ENCODE data around the gene RSPH6A. TPM values are rescaled to one million over a fixed set of nuclear protein-coding genes. Genes with fewer than 3 reads are reported as not detected.

The RSPH6A gene
- total and polyA plus RNA-seq, 4 donors, result 0.09 to 0.11 TPM; not detected in 2

GRCh38 chr19:45825917-45826893 lies 11.1 kb upstream of the RSPH6A start:
- 85% methylated on average over 18 of the region's 22 CpGs for WGBS (ENCODE audit: insufficient coverage)
- Histone ChIP-seq H3K4me3 (ENCODE audit: low read depth, low read length) (no peak overlapping the region), H3K27me3 (ENCODE audit: control insufficient read depth, insufficient read depth, low read length) (no peaks in the 10 kb centered on the region), H3K4me1 (ENCODE audit: control insufficient read depth, insufficient read depth, low read length) (no peaks in the 10 kb centered on the region), H3K9me3 (ENCODE audit: control insufficient read depth, insufficient read depth, low read length) (no peaks in the 10 kb centered on the region), H3K36me3 (ENCODE audit: control insufficient read depth, insufficient read depth, low read length) (peaks cover 92% of the 10 kb centered on the region), H3K27ac (ENCODE audit: low read depth, low read length) (no peak overlapping the region)
- DNase-seq (ENCODE audit: low read depth in 4 of 6, low spot score in 6 of 6), result no peak

GRCh38 chr19:45825263-45825605 lies 10.1 kb upstream of the RSPH6A start:
- peaks cover 93% of the 10 kb centered on the region for H3K36me3 ChIP-seq (ENCODE audit: control insufficient read depth, insufficient read depth, low read length)
- H3K27ac ChIP-seq (ENCODE audit: low read depth, low read length), result no peak overlapping the region
- H3K9me3 ChIP-seq (ENCODE audit: control insufficient read depth, insufficient read depth, low read length), result no peaks in the 10 kb centered on the region
- H3K4me3 ChIP-seq (ENCODE audit: low read depth, low read length), result no peak overlapping the region
- WGBS (ENCODE audit: insufficient coverage), result 100% methylated on average over 1 of the region's 8 CpGs
- no peak for DNase-seq (ENCODE audit: low read depth in 4 of 6, low spot score in 6 of 6)
- H3K4me1 ChIP-seq (ENCODE audit: control insufficient read depth, insufficient read depth, low read length), result no peaks in the 10 kb centered on the region
- no peaks in the 10 kb centered on the region for H3K27me3 ChIP-seq (ENCODE audit: control insufficient read depth, insufficient read depth, low read length)

GRCh38 chr19:45824531-45825262 lies 9.6 kb upstream of the RSPH6A start:
- no peaks in the 10 kb centered on the region for H3K4me1 ChIP-seq (ENCODE audit: control insufficient read depth, insufficient read depth, low read length)
- H3K4me3 ChIP-seq (ENCODE audit: low read depth, low read length), result no peak overlapping the region
- peaks cover 93% of the 10 kb centered on the region for H3K36me3 ChIP-seq (ENCODE audit: control insufficient read depth, insufficient read depth, low read length)
- DNase-seq (ENCODE audit: low read depth in 4 of 6, low spot score in 6 of 6), result no peak
- no peaks in the 10 kb centered on the region for H3K9me3 ChIP-seq (ENCODE audit: control insufficient read depth, insufficient read depth, low read length)
- H3K27me3 ChIP-seq (ENCODE audit: control insufficient read depth, insufficient read depth, low read length), result no peaks in the 10 kb centered on the region
- WGBS (ENCODE audit: insufficient coverage), result 92% methylated on average over 25 of the region's 26 CpGs
- no peak overlapping the region for H3K27ac ChIP-seq (ENCODE audit: low read depth, low read length)

GRCh38 chr19:45824041-45824471 lies 8.9 kb upstream of the RSPH6A start:
- 50% methylated on average over 12 of the region's 12 CpGs for WGBS (ENCODE audit: insufficient coverage)

GRCh38 chr19:45823182-45823581 lies 8.1 kb upstream of the RSPH6A start:
- H3K27ac ChIP-seq (ENCODE audit: low read depth, low read length), result no peak overlapping the region
- H3K4me1 ChIP-seq (ENCODE audit: control insufficient read depth, insufficient read depth, low read length), result no peaks in the 10 kb centered on the region
- H3K4me3 ChIP-seq (ENCODE audit: low read depth, low read length), result no peak overlapping the region
- H3K9me3 ChIP-seq (ENCODE audit: control insufficient read depth, insufficient read depth, low read length), result no peaks in the 10 kb centered on the region
- WGBS (ENCODE audit: insufficient coverage), result 96% methylated on average over 12 of the region's 12 CpGs
- no peaks in the 10 kb centered on the region for H3K27me3 ChIP-seq (ENCODE audit: control insufficient read depth, insufficient read depth, low read length)
- H3K36me3 ChIP-seq (ENCODE audit: control insufficient read depth, insufficient read depth, low read length), result peaks cover 94% of the 10 kb centered on the region
- DNase-seq (ENCODE audit: low read depth in 4 of 6, low spot score in 6 of 6), result no peak

More at GRCh38 chr19:45824041-45824471, 8.9 kb upstream of the RSPH6A start:
- H3K27me3 ChIP-seq (ENCODE audit: control insufficient read depth, insufficient read depth, low read length), result no peaks in the 10 kb centered on the region
- no peaks in the 10 kb centered on the region for H3K4me1 ChIP-seq (ENCODE audit: control insufficient read depth, insufficient read depth, low read length)
- no peak overlapping the region for H3K27ac ChIP-seq (ENCODE audit: low read depth, low read length)
- H3K9me3 ChIP-seq (ENCODE audit: control insufficient read depth, insufficient read depth, low read length), result no peaks in the 10 kb centered on the region
- H3K4me3 ChIP-seq (ENCODE audit: low read depth, low read length), result no peak overlapping the region
- H3K36me3 ChIP-seq (ENCODE audit: control insufficient read depth, insufficient read depth, low read length), result peaks cover 95% of the 10 kb centered on the region
- peak in 2 of 6 donors; percentile 26 to 42 for DNase-seq (ENCODE audit: low read depth in 4 of 6, low spot score in 6 of 6)

- no peak for DNase-seq (ENCODE audit: low read depth in 4 of 6, low spot score in 6 of 6)
- 96% methylated on average over 3 of the region's 5 CpGs for WGBS (ENCODE audit: insufficient coverage)
- peaks cover 94% of the 10 kb centered on the region for H3K36me3 ChIP-seq (ENCODE audit: control insufficient read depth, insufficient read depth, low read length)
- no peaks in the 10 kb centered on the region for H3K9me3 ChIP-seq (ENCODE audit: control insufficient read depth, insufficient read depth, low read length)
- H3K27me3 ChIP-seq (ENCODE audit: control insufficient read depth, insufficient read depth, low read length), result no peaks in the 10 kb centered on the region
- H3K4me1 ChIP-seq (ENCODE audit: control insufficient read depth, insufficient read depth, low read length), result peaks cover 1% of the 10 kb centered on the region
- no peak overlapping the region for H3K27ac ChIP-seq (ENCODE audit: low read depth, low read length)
- H3K4me3 ChIP-seq (ENCODE audit: low read depth, low read length), result no peak overlapping the region
These were observed 7.6 kb upstream of the RSPH6A start for GRCh38 chr19:45822716-45823115.

- H3K4me1 ChIP-seq (ENCODE audit: control insufficient read depth, insufficient read depth, low read length), result peaks cover 13% of the 10 kb centered on the region
- no peak overlapping the region for H3K4me3 ChIP-seq (ENCODE audit: low read depth, low read length)
- no peak for DNase-seq (ENCODE audit: low read depth in 4 of 6, low spot score in 6 of 6)
- no peak overlapping the region for H3K27ac ChIP-seq (ENCODE audit: low read depth, low read length)
- H3K9me3 ChIP-seq (ENCODE audit: control insufficient read depth, insufficient read depth, low read length), result no peaks in the 10 kb centered on the region
- peaks cover 89% of the 10 kb centered on the region for H3K36me3 ChIP-seq (ENCODE audit: control insufficient read depth, insufficient read depth, low read length)
- no peaks in the 10 kb centered on the region for H3K27me3 ChIP-seq (ENCODE audit: control insufficient read depth, insufficient read depth, low read length)
- WGBS (ENCODE audit: insufficient coverage), result 87% methylated on average over 10 of the region's 10 CpGs
These were observed 6.5 kb upstream of the RSPH6A start for GRCh38 chr19:45821570-45821969.

- peaks cover 88% of the 10 kb centered on the region for H3K36me3 ChIP-seq (ENCODE audit: control insufficient read depth, insufficient read depth, low read length)
- no peak overlapping the region for H3K4me3 ChIP-seq (ENCODE audit: low read depth, low read length)
- H3K4me1 ChIP-seq (ENCODE audit: control insufficient read depth, insufficient read depth, low read length), result peaks cover 17% of the 10 kb centered on the region
- 93% methylated on average over 8 of the region's 8 CpGs for WGBS (ENCODE audit: insufficient coverage)
- no peaks in the 10 kb centered on the region for H3K27me3 ChIP-seq (ENCODE audit: control insufficient read depth, insufficient read depth, low read length)
- no peak overlapping the region for H3K27ac ChIP-seq (ENCODE audit: low read depth, low read length)
- H3K9me3 ChIP-seq (ENCODE audit: control insufficient read depth, insufficient read depth, low read length), result no peaks in the 10 kb centered on the region
- no peak for DNase-seq (ENCODE audit: low read depth in 4 of 6, low spot score in 6 of 6)
These were observed 6.0 kb upstream of the RSPH6A start for GRCh38 chr19:45821103-45821521.

GRCh38 chr19:45820413-45821102 lies 5.5 kb upstream of the RSPH6A start:
- H3K27ac ChIP-seq (ENCODE audit: low read depth, low read length), result no peak overlapping the region
- no peaks in the 10 kb centered on the region for H3K9me3 ChIP-seq (ENCODE audit: control insufficient read depth, insufficient read depth, low read length)
- WGBS (ENCODE audit: insufficient coverage), result 89% methylated on average over 16 of the region's 20 CpGs
- DNase-seq (ENCODE audit: low read depth in 4 of 6, low spot score in 6 of 6), result no peak
- no peak overlapping the region for H3K4me3 ChIP-seq (ENCODE audit: low read depth, low read length)
- peaks cover 83% of the 10 kb centered on the region for H3K36me3 ChIP-seq (ENCODE audit: control insufficient read depth, insufficient read depth, low read length)
- H3K4me1 ChIP-seq (ENCODE audit: control insufficient read depth, insufficient read depth, low read length), result peaks cover 23% of the 10 kb centered on the region
- H3K27me3 ChIP-seq (ENCODE audit: control insufficient read depth, insufficient read depth, low read length), result no peaks in the 10 kb centered on the region

Measured in spinal cord (tissue), 10 donors.